Measurements from ENCODE around the gene ALDH1A3.
"Not testable (repeated sequence)": the region's sequence is repeated elsewhere in the genome, so short reads cannot be mapped to it uniquely, and the experiment has no call there.

Gene ALDH1A3

DNA sequence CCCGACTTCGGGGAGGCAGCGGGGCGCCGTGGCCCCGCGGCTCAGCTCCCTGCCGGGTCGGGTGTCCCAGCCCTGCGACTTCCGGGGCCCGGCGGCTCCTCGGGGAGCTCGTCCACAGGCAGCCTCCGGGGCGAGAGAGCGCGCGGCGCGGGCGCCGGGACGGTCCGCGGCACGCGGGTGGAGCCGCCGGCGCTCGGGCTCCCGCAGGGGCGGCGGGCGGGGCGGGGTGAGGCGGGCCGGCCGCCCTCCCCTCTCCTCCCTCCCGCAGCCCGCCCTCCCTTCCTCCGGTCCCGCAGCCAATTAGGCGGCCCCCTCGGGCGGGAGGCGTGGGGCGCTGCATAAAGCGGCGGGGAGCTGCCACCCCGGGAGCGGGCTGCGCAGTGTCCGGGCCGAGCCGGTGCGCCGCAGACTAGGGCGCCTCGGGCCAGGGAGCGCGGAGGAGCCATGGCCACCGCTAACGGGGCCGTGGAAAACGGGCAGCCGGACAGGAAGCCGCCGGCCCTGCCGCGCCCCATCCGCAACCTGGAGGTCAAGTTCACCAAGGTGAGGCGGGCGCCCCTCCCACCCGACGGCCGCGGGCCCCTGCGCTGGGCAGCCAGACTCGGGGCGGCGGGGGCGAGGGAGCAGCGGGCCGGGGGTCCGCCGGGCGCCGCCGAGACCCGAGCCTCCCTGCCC, at the start of gene ALDH1A3:
Gene ALDH1A3 (plus strand): TSS at position 368 of the 675 bp plus-strand sequence. CDS start 77 bp downstream, at position 445.
- peak within 1 kb of the TSS; percentile 55 for H3K4me3 ChIP-seq (ENCODE audit: low read depth, low read length)

DNA sequence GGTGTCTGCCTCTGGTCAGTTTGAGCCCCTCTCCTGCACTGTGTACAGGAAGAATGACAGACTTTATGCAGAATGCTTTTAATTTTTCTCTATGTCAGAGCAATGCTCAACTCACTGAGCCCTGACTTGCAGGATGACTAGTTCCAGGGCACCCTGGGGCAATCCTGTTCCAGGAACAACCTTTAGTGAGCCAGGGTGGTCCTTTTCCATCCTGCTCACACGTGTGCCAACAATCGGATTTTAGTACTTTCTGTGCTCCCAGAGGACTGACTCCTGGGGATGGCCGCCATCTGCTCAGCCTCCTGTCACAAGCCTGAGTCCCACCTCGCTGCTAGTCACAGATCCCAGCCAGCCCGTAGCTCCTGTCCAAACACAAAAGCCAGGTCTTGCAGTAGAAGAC, 48.2 kb upstream of the ALDH1A3 start:
- H3K4me3 ChIP-seq (ENCODE audit: low read depth, low read length): no peak overlapping the region

DNA sequence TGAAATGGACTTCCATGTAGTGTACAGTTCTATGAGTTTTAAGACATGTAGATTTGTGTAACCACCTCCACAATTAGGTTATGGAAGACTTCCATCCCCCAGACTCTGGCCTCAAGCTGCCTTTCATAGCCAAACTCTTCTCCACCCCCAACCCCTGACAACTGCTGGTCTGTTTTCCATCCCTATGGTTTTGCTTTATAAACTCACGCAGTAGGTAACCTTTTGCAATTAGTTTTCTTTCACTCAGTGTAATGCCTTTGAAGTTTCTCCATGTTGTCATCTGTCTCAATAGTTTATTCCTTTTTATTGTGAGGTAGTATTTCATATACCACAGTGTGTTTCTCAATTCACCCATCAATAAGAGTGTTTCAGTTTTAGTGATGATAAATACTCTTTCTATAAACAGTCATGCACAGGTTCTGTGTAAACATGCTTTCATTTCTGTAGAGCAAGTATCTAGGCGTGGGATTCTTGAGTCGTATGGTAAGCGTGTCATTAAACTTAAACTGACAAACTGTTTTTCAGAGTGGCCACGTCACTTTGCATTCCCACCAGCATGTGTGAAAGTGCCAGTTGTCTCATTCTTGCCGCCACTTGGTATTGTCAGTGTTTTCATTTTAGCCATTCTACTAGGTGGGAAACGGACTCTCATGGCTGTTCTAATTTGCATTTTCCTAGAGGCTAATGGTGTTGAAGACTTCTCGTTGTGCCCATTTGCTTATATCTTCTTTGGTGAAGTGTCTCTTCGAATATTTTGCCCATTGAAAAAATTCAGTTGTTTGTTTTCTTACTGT, 47.3 kb upstream of the ALDH1A3 start:
- no peak overlapping the region for H3K4me3 ChIP-seq (ENCODE audit: low read depth, low read length)

DNA sequence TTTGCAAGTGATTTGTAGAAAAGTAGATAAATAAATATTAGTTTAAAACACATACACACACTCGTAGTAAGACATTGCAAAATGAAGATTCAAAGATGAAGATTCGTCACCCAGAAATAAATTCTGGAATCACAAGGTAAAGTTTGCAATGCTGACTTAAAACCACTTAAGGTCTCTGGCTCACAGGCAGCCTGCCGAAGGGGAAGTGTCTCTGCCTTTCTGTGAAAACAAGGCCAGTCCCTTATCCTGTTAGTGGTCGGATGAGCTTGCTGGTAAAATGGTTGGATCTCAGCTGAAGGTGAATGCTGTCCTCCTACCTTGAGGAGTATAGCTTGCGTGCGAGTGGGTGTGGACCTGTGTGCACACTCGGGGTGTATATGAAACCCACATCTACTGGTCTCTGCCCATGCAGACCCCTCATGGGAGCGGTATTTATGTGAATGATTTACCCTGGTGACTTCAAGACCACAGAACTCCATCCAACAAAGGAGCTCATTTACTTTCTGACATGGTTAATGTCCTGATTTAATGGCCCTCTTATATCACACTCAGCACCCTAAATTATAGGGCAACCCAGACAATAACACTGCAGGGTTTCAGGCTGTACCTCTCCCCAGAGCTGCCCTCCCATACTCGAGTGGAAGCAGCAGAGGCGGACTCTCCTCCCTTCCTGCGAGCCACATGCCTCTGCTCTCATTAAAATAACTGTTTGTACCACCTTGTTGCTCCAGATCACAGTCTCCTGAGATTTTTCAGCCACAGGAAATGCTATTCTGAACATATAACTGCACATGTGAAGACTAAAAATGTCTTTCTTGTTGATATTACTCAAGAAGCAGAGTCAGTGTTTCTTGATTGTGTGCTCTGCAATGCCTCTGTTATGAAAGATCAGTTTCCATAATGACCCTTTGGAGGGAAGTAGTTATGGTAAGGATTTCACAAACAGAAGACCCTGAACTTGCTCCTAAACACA, 45.9 kb upstream of the ALDH1A3 start:
- H3K4me3 ChIP-seq (ENCODE audit: low read depth, low read length): no peak overlapping the region

DNA sequence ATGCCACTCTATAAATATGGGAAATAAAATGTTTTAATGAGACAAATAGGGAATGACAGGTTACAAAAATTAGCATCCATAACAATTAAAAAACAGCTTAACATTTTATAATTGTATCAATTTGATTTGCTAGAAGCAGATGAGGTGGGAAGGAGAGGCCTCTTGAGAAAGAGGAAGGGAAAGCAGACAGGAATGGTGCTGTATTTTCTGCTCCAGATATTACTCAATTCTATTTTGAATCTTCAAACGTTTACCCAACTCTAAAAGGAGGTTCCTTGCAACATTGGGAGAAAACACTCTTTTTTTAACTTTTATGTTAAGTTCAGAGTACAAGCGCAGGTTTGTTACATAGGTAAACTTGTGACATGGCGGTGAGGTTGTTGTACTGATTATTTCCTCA, 44.9 kb upstream of the ALDH1A3 start:
- no peak overlapping the region for H3K4me3 ChIP-seq (ENCODE audit: low read depth, low read length)

DNA sequence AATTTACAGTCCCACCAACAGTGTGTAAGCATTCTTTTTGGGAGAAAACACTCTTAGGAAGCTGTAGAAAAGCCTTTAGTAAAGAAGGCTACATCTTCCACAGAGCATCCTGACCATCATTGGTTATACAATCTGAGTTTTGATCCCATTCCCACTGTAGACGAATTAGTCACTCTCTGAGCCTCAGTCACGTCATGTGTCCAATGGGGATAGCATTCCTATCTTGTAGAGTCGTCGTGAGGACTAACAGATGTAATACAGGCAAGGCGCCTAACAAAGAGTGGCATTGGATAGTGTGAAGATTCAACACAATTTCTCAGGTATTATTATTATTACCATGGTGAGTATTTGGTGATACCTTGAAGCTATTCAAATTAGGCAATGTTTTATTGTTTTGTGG, 44.0 kb upstream of the ALDH1A3 start:
- H3K4me3 ChIP-seq (ENCODE audit: low read depth, low read length): no peak overlapping the region

DNA sequence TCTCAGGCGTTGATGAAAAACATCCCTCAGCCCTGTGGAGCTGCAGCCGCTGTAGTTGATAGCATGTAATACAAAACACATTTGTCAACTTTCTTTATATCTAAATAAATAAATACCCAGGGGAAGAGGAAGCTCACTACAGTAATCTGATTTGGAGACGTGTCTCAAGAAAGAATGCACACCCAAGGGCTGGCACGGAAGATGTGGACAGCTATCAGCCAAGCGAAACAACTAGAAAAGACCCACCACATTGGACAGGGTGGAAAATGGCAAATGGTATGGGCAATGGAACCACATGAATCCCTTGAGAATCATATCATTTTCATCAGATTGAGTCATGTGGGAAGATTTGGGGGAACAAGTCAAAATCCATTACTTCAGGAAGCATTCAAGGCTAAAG, 43.1 kb upstream of the ALDH1A3 start:
- H3K4me3 ChIP-seq (ENCODE audit: low read depth, low read length): no peak overlapping the region

DNA sequence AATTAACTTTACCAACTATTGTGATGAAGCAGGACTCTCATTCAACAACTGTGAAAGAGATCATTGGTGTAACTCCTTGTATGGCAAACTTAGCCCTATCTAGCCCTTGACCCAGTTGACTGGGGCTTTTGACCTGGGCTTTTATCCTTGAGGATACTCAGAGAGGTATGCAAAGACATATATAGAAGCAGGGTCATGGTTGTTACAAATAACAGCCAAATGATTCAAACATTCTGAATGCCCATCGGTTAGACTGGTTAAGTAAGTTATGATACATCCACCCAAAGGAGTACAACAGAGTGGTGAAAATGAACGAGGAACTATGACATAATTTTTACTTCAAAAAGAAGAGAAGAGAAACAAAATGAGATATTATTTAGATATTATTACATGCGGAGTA, 38.2 kb upstream of the ALDH1A3 start:
- H3K4me3 ChIP-seq (ENCODE audit: low read depth, low read length): no peak overlapping the region

DNA sequence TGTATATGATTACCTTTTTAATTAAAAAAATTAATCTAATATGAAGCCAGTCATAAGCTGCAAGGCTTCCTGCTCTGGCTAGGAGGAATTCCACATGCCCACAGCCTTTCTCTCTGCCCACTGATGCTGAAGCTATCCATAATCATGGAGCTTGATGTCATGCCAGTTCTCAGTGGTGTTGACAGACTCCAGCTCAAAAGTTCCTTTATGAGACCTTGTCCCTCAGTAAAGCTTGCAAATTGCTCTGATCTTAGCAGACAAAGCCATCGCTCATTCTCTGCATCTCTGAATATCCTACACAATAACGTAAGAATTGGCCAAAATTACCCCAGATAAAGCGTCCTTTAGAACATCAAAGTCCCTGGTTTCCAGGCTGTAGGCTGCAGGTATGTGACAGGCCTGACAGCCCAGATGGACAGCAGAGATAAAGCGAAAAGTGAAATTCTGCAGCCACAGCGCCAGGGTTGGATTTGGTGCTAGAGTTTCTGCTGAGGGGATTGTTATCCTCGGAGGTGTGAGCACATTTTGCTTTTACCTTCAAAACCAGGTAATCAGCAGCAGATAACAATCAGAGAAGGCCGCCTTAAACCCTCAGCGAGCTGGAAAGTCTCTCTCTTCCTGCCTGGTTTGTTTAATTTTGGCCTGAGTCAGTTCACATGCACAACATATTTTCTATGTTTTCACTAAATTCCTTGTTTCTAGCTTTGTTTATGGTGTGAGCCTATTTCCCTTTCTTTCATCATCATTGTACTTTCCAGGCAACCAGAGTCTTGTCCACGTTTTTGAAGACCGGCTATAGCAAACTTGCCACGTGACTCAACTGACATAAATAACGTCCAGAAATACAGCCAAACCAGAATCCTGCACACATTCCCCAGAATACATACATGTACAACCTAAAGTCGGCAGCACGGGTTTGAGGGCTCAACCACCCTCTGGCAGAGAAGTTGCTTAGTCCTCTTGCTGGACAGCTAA, 36.6 kb upstream of the ALDH1A3 start:
- no peak overlapping the region for H3K4me3 ChIP-seq (ENCODE audit: low read depth, low read length)

DNA sequence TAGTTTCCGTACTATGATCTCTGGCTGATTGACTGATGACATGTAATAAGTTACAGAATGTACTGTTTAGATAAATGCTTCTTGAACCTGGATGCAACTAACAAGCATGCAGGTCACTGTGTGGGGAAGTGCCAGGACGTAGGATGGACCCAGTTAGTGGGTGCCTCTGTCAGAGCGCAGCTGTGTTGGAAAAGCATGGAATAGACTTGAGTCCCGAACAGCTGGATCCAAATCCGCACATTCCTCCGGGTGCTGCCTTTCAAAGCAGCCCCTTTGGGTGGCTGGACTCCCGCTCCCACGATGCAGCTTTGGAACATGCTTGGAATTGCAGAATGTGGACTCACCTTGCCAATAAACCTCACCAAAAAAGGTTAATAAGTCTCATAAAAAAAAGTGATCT, 35.5 kb upstream of the ALDH1A3 start:
- no peak overlapping the region for H3K4me3 ChIP-seq (ENCODE audit: low read depth, low read length)

DNA sequence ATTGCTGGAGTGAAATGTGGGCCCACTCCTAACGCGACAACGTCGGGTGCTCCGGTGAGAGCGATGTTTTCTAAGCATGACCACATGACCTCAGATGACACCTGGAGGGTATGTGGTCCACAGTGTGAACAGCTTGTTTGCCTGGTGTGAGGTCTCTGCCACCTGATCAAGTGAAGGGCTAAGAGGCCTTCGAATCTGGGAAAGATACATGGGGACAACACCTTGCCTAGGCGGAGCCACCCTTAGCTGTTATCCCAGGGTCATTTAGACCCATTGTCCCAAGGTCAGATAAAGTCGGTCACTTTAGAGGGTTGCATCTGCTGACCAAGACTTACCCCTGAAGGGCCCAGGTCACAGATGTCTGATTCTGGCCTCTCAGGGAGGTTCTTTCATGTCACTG, 34.9 kb upstream of the ALDH1A3 start:
- H3K4me3 ChIP-seq (ENCODE audit: low read depth, low read length): no peak overlapping the region

DNA sequence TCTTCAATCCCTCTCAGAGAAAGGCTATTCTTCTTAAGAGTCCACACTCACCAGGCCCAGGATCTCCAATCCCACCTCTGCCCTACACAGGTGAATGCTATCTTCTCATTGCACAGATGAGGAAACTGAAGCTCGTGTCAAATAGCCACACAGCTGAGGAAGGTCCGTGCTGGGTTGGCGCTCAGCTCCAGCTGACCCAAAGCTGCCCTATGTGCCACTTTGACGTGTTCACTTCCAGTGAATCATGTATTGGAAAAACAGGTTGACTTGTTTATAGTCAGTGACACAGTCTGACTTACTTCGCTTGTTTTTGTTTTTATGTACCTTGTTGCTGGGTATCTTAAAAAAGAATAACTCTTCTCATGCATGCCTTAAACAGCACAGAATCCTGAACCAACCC, 32.4 kb upstream of the ALDH1A3 start:
- no peak overlapping the region for H3K4me3 ChIP-seq (ENCODE audit: low read depth, low read length)

DNA sequence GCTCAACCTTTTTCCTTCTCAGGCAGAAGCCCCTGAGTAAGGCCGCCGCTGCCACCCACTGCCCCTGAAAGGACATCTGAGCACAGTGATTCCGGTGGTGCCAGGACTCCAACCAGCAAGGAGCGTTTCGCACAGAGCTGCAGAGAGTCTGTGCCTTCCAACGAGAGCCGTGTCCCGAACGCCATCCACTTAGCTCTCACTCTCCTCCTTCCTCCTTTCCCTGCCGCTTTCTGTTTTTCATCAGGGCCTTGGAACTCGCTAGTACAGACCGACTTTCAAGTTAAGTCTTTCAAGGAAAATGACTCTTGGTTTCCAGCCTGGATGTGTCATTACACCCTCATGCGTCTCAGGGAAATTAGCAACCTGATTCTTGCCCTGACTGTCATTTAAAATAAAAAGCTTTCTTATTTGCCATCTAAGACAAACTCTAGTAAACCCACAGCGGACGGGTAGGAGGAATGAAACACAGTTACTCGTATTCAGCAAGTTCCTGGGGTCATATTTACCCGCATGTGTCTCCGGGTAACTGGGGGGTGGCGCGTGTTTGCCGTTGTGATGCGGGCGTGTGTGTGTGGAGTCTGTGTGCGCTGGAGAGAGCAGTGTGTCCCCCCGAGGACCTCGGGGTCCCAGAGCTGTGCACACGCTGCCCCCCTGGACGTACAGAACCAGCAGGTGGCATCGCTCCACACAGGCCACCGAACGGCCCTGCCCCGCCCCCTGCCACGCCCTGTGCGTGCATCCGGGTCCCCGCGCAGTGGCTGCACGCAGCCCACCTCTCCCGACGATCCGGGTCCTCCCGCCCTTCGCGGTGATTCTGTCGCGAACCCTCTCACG, 30.4 kb upstream of the ALDH1A3 start:
- H3K4me3 ChIP-seq (ENCODE audit: low read depth, low read length): no peak overlapping the region

DNA sequence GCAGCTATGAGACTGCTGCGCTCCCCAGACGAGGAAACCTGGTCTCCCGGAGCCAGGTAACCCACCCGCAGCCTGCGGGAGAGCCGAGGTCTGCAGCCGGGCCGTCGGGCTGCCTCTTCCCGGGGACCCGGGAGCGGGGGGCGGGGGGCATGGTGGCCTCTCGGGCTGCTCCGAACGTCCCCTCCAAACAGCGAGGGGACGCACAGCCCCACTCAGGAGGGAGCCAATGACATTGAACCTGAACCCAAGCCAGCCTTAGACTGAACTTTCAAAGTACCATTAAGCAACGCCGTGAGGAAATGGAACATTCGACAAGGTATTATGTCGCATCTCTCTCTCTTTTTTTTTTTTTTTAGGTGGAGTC, 29.8 kb upstream of the ALDH1A3 start:
- no peak overlapping the region for H3K4me3 ChIP-seq (ENCODE audit: low read depth, low read length)

DNA sequence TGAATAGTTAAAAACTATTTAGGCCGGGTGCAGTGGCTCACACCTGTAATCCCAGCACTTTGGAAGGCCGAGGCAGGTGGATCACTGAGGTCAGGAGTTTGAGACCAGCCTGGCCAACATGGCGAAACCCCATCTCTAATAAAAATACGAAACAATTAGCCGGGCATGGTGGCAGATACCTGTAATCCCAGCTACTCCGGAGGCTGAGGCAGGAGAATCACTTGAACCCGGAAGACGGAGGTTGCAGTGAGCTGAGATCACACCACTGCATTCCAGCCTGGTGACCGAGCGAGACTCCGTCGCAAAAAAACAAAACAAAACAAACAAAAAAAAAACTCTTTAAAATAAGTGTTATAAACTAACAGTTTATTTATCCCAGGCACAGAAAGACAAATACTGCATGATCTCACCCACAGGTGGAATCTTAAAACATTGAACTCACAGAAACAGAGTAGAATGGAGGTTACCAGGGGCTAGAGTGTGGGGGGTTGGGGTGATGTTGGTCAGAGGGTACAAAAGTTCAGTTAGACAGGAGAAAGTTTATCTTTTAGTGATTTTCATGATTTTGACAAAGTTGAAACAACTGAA, 28.1 kb upstream of the ALDH1A3 start:
- H3K4me3 ChIP-seq (ENCODE audit: low read depth, low read length): not testable (repeated sequence)

DNA sequence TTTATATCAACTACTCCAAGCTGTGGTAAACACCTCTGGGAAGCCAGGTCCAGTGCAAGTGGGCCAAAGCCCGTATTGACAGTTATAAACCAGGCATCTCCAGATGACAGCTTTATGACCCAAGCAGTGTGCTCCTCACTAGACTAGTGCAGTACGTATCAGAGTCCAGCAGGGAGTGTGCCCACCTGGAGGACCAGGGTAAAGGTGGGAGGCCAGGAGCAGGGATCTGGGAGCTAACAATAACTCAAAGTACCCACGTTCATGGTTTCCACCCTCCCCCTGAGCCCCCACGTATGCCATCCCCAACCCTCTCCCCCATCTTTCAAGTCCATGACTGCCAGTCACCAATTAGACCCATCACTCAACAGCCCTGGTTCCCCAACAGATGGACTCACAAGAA, 27.0 kb upstream of the ALDH1A3 start:
- H3K4me3 ChIP-seq (ENCODE audit: low read depth, low read length): no peak overlapping the region

DNA sequence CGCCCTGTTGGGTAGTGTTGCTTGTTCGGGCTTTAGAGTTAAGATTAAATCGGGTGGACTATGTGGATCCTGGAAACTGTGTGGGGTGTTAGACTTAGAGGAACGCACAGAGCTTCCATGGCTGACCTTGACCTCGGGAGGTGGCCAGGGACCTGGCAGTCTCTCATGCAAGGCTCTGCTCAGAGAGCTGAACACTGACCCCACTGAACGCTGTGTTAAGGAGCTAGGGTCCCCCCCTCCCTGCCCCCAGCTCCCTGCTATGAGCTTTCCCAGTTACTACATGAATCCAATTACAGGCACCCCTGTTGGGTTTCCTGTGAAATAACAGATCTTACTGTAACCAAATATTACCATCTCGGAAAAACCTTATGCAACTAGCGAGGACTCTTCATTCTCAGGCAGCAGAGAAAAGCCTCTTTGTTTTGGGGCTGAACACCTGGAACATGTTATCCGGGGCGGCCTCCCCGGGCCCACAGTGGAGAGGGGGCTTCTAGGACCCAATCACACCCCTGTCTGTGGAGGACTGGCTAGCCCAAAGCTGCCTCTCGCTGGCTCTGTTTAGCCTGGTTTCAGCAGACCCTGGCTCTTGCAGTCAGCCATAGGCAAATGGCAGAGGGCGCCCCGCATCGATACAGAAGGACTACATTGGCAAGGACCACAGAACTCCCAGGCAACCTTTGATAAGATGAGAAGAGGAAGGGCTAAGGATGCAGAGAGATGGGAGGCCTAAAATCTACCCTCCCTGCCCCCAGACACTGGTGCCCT, 25.8 kb upstream of the ALDH1A3 start:
- no peak overlapping the region for H3K4me3 ChIP-seq (ENCODE audit: low read depth, low read length)

DNA sequence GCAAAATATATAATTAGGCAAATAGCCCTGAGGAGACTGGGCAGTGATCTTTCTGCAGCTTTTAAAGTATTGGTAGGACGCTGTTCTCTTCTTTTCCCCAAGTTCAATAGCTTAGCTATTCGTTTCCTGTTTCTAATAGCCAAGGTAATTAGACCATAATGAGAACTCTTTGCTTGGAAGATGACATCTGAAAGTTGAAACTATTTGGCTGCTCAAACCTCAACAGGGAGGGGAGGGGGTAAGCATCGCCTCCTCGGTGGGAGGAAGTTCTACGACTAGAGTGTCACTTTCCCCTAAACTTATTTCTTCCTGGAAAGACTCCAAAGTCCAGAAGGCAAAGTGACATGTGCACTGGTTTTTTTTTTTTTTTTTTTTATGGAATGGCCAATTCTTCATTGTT, 22.8 kb upstream of the ALDH1A3 start:
- H3K4me3 ChIP-seq (ENCODE audit: low read depth, low read length): no peak overlapping the region

All from iPS-11a (cell line).